HG03280 (cell line): ENCODE results near the gene PSMB10.

Source experiments
- ATAC-seq: cut with Tn5 transposase; IDR thresholded peaks from one replicate; pipeline ENCODE4 v1.9.1; 2021; ENCODE audit warnings: mild to moderate bottlenecking, moderate library complexity; ENCODE audit not compliant: unreplicated experiment

The PSMB10 gene

DNA sequence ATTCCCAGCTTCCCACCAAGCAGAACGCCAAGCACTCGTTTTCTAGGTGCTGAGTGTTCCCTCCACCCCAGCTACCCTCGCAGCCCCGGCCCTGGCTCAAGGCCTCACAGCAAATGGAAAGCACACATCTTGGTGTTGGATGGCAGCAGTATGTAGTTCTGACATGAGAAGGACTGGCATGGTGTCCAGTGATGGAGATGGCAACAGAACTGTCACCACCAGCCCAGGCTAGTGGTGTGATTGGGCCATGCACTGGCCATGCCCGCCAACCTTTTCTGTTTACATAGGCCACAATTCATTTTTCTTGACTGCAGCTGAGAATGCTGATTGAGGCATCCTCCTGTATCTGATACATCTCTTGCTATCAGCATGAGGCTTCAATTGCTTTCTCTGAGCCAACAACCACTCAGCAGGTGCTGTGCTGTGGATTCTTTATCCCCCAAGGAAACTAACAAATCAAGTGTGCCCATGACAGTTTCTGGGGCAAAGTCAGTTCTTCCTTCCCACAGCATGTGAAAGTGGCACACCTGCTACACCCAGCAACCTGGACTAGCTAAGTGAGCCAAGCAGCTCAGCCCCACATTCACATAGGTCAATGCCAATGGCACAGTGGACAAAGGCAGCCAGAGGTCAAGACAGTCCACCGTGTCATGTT is 28.0 kb upstream of the PSMB10 start:
- no peak for ATAC-seq

GRCh38 chr16:67963662-67964321 is 27.1 kb upstream of the PSMB10 start:
- no peak for ATAC-seq

- no peak for ATAC-seq
Measured at GRCh38 chr16:67963292-67963661, 26.6 kb upstream of the PSMB10 start.

DNA sequence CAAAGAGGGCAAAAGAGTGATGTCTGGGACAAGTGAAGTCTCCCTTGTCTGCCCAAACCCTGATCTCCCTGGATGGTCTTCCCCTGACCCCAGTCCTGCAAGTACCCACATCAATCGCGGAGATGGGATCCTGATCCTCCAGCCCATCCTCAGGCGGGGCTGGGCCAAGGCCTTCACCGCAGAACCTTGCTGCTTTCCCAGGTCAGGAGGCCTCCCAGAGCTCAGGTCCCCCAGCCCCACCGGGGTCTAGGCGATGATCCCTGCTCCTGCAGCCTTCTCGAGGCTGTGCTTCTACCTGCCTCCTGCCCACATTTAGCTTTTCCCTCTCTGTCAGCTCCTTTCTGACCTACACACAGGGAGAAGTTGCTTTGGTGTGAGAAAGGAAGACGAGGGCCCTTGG is 25.5 kb upstream of the PSMB10 start:
- ATAC-seq: no peak

- ATAC-seq: no peak
Measured at GRCh38 chr16:67961551-67961957, 24.9 kb upstream of the PSMB10 start.

DNA sequence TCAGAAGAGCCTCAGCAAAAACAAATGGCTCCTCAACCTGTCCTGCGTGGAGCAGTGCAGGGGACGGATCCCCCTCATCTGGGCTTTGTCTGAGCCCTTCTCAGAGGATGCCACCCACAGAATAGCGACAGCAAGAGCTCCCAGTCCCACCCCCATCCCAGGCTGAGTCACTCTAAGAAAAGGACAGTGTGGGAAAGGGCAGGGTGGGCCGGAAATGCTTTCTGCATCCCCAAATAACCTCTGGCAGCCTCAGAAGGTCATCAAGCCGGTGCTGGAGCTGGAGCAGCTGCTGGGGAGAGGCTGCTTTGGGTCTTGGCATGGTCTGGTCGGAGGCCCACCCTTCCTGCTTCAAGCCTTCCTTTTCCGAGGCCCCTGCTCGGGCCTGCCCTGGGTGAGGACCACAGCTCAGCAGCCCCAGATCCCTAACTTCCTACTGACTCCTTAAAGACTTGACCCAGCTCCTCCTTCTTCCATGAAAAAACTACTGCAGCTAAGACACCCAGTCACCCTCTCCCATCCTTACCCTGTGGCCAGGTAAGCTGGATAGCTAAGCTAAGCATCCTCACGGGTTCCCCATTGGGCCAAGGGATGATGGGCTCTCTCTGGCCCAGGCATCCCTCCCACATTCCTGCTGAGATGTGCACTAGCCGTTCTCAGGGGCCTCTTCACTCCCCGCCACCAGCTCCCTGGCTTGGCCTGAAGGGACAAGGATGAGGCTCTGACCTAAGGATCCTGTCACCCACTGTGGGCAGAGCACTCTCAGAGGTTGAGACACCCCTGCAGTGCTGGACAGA is 23.1 kb upstream of the PSMB10 start:
- ATAC-seq: no peak

GRCh38 chr16:67957622-67958021 is 21.0 kb upstream of the PSMB10 start:
- ATAC-seq: no peak

DNA sequence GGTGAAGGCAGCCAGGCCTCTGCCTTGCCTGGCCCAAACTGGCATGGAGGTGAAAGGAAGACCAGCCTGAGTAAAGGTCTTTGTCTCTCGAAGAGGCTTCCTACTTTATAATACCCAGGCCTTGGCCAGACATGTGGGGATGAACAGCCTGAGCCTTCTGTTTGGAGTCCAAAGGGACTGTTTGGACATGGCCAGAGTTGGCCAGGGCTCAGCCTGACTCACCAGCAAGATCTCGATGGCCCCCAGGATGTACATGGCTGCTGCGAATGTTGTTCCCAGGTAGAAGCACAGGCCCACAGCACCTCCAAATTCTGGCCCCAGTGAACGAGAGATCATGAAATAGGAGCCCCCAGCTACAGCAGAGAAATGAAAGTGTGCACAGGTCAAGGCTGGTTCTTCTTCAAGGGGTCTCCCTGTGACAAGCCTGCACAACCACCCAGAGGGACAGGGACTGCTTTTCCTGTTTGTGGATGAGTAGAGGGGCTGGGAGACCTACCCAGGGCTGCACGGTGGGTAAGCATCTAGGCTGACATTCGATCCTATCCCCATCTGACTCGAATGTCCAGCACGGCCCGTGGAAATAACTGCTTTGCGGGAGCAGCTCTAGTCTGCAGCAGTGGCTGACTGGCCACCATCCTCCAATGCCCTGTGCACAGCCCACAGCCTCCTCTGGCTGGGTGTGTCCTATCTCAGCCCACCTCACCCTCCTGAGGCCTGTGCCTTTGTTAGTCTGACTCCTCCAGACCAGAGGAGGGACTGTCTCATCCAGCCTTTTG is 18.0 kb upstream of the PSMB10 start:
- ATAC-seq: no peak

DNA sequence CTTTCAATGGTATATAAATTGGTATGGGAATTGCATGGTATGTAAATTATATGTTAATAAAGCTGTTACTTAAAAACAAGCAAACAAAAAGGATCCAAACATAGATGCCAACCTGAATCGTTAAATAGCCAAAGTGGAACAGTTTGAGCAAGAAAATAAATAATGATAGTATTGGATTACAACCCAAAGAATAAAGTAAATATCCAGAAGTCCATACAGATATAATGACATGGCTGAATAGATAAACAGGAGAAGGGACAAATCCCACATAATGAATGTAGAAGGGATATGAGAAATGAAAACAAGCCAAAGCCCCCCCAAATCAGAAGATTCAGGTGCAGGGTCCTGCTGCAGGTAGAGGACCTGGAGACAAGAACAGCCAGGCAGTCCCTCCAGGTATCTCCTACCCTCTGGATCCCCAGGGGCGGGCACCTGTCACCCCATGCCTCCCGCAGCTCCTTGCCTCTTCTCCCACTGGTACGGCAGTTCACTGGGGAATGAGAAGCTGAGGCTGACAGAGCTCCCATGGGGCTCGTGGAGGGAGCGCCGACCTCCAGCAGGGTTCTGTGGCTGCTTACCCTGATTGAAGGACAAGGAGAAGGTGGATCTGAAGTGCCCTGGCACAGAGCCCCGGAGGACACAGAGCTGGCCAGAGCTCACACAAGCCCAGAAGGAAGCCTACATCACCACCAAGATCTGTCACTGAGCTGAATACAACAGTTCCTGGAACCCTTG is 17.2 kb upstream of the PSMB10 start:
- no peak for ATAC-seq

DNA sequence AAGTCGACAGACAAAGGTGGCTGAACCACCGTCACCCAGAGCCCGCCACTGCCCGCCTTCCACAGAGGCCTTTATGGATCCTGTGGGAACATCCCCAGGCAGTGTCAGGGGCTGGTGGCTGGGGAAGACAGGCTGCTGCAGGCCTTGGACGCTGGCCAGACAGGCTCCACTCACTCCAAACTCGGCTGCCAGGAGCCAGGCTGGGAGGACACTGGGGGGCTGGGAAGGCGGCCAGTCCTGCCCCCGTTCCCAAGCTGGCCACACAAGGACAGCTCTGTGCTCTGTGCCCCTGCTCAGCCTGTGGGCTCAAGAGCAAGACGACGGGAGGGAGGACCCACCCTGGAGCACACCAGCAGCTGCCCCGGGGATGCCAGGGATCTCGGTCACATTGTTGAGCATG is 14.8 kb upstream of the PSMB10 start:
- ATAC-seq: no peak

DNA sequence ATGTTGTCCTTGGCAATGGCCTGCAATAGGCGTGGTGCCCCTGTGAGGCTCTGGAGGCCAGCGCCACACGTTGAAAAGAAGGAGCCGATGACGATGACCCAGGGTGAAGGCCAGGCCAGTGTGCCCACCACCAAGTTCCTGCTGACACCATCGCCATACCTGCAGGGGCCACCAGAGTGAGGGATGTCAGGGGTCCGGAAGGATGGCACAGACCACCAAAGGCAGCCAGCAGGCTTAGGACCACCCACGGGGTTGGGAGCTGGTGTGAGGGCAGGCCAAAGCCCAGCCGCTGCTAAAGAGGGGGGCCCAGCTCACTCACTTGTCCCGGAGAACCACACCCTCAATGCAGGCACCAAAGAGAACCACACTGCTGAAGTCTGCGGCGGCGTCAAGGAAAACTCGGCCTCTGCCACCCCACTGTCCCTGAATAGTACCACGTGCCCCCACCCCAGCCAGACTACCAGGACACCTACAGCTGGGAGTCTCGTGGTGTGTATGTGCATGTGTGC is 13.7 kb upstream of the PSMB10 start:
- no peak for ATAC-seq

- no peak for ATAC-seq
Measured at GRCh38 chr16:67949645-67950044, 13.0 kb upstream of the PSMB10 start.

GRCh38 chr16:67948015-67948414 is 11.4 kb upstream of the PSMB10 start:
- no peak for ATAC-seq

DNA sequence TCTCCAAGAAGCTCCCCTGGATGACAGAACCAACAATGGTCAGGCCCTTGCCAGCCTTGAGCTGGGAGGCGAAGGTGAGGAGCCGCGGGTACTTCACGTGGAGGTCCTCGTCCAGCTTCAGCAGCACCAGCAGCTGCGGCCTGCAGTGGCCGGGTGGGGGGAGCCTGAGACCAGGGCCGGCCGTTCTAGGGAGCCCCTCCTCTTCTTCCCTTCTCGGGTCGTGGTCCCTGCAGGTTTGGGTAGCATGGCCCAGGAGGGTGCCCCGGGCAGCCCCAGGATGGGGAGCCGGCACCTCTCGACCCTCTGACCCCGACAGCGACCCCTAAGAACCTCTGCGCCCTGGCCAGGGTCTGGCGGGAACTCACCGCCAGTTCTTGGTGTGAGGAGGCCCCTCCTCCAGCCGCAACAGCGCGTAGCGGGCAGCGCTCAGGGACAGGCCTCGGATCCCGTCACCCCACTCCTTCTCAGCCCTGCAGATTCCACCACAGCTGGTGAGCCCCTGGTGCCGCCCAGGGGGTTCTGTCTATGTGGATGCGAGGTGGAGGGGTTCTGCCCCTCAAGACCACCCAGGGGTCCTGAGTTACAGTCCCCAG is 10.4 kb upstream of the PSMB10 start:
- no peak for ATAC-seq

DNA sequence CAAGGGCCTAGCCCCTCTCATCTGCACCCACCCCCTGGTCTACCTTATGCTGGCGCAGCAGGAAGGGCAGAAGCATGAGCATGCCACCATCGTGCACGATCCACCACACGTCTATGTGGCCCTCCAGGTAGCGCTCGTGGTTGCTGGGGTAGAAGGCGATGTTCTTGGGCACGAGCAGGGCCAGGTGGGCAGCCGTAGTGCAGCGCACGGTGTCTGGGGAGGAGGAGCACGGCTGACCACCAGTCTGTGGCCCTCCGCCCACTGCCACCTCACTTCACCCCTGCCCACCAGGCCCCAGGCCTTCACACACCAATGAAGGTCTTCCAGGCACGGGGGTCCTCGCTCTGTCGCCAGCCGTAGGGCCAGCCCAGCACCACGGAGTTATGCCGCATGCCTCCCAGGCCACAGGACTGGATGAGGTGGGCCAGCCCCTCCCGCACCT is 9.5 kb upstream of the PSMB10 start:
- ATAC-seq: no peak

GRCh38 chr16:67945392-67945933 is 8.8 kb upstream of the PSMB10 start:
- ATAC-seq: no peak

GRCh38 chr16:67944690-67945391 is 8.2 kb upstream of the PSMB10 start:
- ATAC-seq: no peak

DNA sequence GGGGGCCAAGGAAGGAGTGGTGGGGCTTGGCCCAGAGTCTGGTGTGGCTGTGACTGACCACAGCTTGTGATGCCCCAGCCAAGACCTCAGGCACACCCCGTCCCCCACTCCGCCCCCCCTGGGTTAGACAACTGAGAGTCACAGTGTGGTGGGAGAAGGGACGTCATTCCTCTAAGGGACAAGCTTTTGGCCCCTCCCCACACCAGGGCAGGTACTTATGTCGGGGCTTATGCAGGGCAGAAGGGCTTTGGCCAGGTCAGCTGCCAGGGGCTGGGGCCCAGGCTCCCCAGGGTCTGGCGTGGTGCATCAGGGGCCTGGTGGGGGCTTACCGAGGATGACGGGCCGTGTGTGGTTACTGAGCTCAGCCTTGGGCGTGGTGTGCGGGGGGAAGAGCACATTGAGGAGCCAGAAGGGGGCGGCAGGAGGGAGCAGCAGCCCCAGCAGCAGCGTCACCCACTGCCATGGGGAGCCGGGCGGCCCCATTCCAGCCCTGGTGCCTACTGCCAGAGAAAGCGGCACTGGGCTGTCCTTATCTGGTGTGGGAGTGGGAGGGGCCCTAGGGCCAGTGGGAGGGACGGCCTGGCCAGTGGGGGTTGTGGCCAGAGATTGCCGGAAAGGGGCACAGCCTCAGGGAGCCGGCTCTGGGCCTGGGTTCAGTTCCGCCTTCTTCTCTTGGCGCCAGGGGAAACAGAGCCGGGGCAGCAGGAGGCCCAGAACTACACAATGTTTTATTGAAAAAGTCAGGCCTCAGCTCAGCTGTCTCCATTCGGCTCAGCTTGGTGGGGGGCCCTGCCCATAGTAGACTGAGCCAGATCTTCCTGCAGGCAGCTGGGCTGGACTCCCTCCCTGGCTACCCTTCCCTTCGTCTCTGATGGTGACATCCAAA is 7.2 kb upstream of the PSMB10 start, which contains the start of gene LCAT:
Gene LCAT, minus strand, starts transcription at position 502 of the 886 bp plus-strand sequence. Its CDS starts 19 bp downstream, at position 483.
- no peak for ATAC-seq
